HepG2 (cell line): ENCODE data around the gene ADAD2. TPM values are rescaled to one million over a fixed set of nuclear protein-coding genes. Genes with fewer than 3 reads are reported as not detected.

Experiments
- EHMT2 ChIP-seq: fragments of 200-600 bp; sonication (generic); IDR thresholded peaks from 2 replicates; pipeline ENCODE4 v1.7.0; 2017; ENCODE audit warnings: antibody characterized with exemption, low read depth, low read length, borderline replicate concordance
- KLF9 ChIP-seq: IDR thresholded peaks from 2 replicates; pipeline ENCODE4 v1.6.1; 2016; ENCODE audit warnings: low read depth
- MTF1 ChIP-seq: sonication (generic); formaldehyde crosslinking; IDR thresholded peaks from 2 replicates; pipeline ENCODE4 v1.5.0; 2020; ENCODE audit warnings: missing genetic modification reagents
- NFE2L2 ChIP-seq: fragments of 150-350 bp; IDR thresholded peaks from 2 replicates; pipeline ENCODE4 v1.6.1; 2014; ENCODE audit warnings: low read length
- REL ChIP-seq: sonication (generic); formaldehyde crosslinking; conservative IDR thresholded peaks from 2 replicates; pipeline ENCODE4 v1.8.0; 2022; ENCODE audit warnings: mild to moderate bottlenecking, missing genetic modification reagents, moderate library complexity
- RFXANK ChIP-seq: IDR thresholded peaks from 2 replicates; pipeline ENCODE4 v1.6.1; 2016
- SMAD1 ChIP-seq: sonication (generic); formaldehyde crosslinking; IDR thresholded peaks from 2 replicates; pipeline ENCODE4 v1.4.0; 2020; ENCODE audit warnings: missing genetic modification reagents, low read depth, mild to moderate bottlenecking, borderline replicate concordance
- TBX2 ChIP-seq: sonication (generic); formaldehyde crosslinking; IDR thresholded peaks from 2 replicates; pipeline ENCODE4 v1.5.0; 2020; ENCODE audit warnings: missing genetic modification reagents, mild to moderate bottlenecking, borderline replicate concordance
- TCF7L2 ChIP-seq: IDR thresholded peaks from 2 replicates; pipeline ENCODE4 v1.6.1; 2011; ENCODE audit warnings: mild to moderate bottlenecking, low read depth, low read length, moderate library complexity
- ZNF382 ChIP-seq: sonication (generic); formaldehyde crosslinking; IDR thresholded peaks from 2 replicates; pipeline ENCODE4 v1.5.0; 2020; ENCODE audit warnings: missing genetic modification reagents, mild to moderate bottlenecking, borderline replicate concordance
- ZNF446 ChIP-seq: sonication (generic); formaldehyde crosslinking; IDR thresholded peaks from 2 replicates; pipeline ENCODE4 v1.5.0; 2020; ENCODE audit warnings: mild to moderate bottlenecking, missing genetic modification reagents
- ZNF546 ChIP-seq: sonication (generic); formaldehyde crosslinking; conservative IDR thresholded peaks from 2 replicates; pipeline ENCODE4 v1.8.1; 2023; ENCODE audit warnings: mild to moderate bottlenecking, missing genetic modification reagents
- ZNF556 ChIP-seq: sonication (generic); formaldehyde crosslinking; IDR thresholded peaks from 2 replicates; pipeline ENCODE4 v1.4.0; 2020; ENCODE audit warnings: mild to moderate bottlenecking, missing genetic modification reagents, borderline replicate concordance
- ZNF83 ChIP-seq: sonication (generic); formaldehyde crosslinking; IDR thresholded peaks from 2 replicates; pipeline ENCODE4 v1.4.0; 2020; ENCODE audit warnings: missing genetic modification reagents, mild to moderate bottlenecking, borderline replicate concordance
- ZNF850 ChIP-seq: sonication (generic); formaldehyde crosslinking; conservative IDR thresholded peaks from 2 replicates; pipeline ENCODE4 v1.9.0; 2021; ENCODE audit warnings: mild to moderate bottlenecking, missing genetic modification reagents
- polyA plus RNA-seq, 8 experiments: library from polyadenylated mRNA; depleted of rRNA in 3 of 8; stranded (reverse) in 7 of 8; unstranded in 1 of 8; fragments of >200 nt; fragmentation: Illumina TruSeq in 4 of 8; extraction: Trizol in 4 of 8; gene quantifications; 2 replicates each; pipeline versions ENCODE4 v1.2.1 to v1.2.3, GENCODE V29; 2011 to 2016; ENCODE audit warnings: low read depth in 4 of 8, missing spikeins in 1 of 8, mixed read lengths in 1 of 8; ENCODE audit not compliant: insufficient read depth in 1 of 8
- total RNA-seq, 5 experiments: library from RNA; depleted of rRNA; stranded (reverse); fragments of >200 nt; fragmentation: Illumina TruSeq; extraction: Trizol; gene quantifications; 2 replicates each; pipeline ENCODE4 v1.2.3, GENCODE V29; 2016; ENCODE audit warnings: low read depth in 1 of 5
- TF ChIP-seq, protein P1 (sequence below): sonication (generic); formaldehyde crosslinking; IDR thresholded peaks from 2 replicates; pipeline ENCODE4 v1.8.0; 2022; ENCODE audit warnings: mild to moderate bottlenecking, missing genetic modification reagents; ENCODE audit not compliant: insufficient replicate concordance
- TF ChIP-seq, protein P2 (sequence below), 2 experiments: sonication (generic) in 1 of 2; formaldehyde crosslinking in 1 of 2; IDR thresholded peaks; 2 replicates each; pipeline versions ENCODE4 v1.4.0 to v1.6.1; 2018 to 2020; ENCODE audit warnings: missing genetic modification reagents in 2 of 2, borderline replicate concordance in 1 of 2, low read depth in 1 of 2, mild to moderate bottlenecking in 1 of 2, missing biosample characterization in 1 of 2
- TF ChIP-seq, protein P3 (sequence below): sonication (generic); formaldehyde crosslinking; IDR thresholded peaks from 2 replicates; pipeline ENCODE4 v1.4.0; 2020; ENCODE audit warnings: mild to moderate bottlenecking, missing genetic modification reagents
- TF ChIP-seq, protein P4 (sequence below): sonication (generic); formaldehyde crosslinking; IDR thresholded peaks from 2 replicates; pipeline ENCODE4 v1.5.0; 2020; ENCODE audit warnings: mild to moderate bottlenecking, missing genetic modification reagents, borderline replicate concordance
- TF ChIP-seq, protein P5 (sequence below): sonication (generic); formaldehyde crosslinking; IDR thresholded peaks from 2 replicates; pipeline ENCODE4 v1.8.0; 2022; ENCODE audit warnings: low read depth, missing genetic modification reagents

Gene ADAD2
- total and polyA plus RNA-seq, 2 of the 13 experiments (the other 11 are each of a cell fraction or from before 2014, with no cell fraction given) = not detected

DNA sequence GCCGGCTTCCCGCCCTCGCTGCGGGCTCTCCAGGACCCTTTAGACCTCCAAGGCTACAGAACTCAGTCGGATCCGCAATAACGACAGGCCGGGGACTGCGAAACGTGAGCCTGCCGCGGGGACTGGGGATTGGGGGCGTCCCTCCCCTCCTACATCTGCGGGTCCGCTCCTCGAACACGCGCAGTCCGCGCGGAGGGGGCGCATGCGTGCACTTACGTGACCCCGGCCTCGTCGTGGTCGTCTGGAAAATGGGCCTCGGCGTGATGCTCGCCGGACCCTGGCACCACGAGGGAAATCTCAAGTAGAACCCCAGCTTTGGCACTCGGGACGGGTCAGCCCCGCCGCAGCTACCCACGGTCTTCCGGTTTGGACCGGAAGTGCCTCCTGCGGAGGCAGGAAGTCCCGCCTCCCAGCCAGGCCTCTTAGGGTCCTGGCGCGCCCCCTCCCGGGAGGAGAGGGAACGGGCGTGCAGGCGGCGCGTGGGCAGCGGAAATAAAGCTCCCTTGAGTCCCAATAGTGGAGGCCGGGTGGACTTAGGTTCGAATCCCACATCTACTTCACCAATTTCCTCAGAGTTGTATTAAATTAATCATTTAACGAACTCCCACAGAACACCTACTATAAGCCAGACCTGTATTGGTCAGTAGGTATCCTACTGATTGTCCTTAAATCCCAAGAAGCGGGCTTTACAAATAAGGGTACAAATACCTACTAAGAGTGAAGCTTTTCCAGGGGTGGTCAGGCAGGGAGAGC is 4.1 kb upstream of the ADAD2 start, which contains the start of gene TAF1C (continued):
- no peak; the same call in 1 of the 2 replicates for TF ChIP-seq ZNF546
- TF ChIP-seq, protein P1, sequence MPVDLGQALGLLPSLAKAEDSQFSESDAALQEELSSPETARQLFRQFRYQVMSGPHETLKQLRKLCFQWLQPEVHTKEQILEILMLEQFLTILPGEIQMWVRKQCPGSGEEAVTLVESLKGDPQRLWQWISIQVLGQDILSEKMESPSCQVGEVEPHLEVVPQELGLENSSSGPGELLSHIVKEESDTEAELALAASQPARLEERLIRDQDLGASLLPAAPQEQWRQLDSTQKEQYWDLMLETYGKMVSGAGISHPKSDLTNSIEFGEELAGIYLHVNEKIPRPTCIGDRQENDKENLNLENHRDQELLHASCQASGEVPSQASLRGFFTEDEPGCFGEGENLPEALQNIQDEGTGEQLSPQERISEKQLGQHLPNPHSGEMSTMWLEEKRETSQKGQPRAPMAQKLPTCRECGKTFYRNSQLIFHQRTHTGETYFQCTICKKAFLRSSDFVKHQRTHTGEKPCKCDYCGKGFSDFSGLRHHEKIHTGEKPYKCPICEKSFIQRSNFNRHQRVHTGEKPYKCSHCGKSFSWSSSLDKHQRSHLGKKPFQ = no peak
- no peak for TF ChIP-seq ZNF446 (CRISPR knock-in tag)
- TF ChIP-seq RFXANK (CRISPR knock-in tag) = peak; percentile 82
- no peak; the same call in 1 of the 2 replicates for TF ChIP-seq EHMT2
- no peak; the same call in 1 of the 2 replicates for TF ChIP-seq TBX2 (CRISPR knock-in tag)
- TF ChIP-seq MTF1 (CRISPR knock-in tag) = 0 out of 2 replicates have a peak, but pooled peaks have one; percentile 24
- peak; percentile 64; the same call in 1 of the 2 replicates for TF ChIP-seq ZNF556 (CRISPR knock-in tag)
- no peak for TF ChIP-seq ZNF382
- no peak for TF ChIP-seq REL (CRISPR knock-in tag)
- TF ChIP-seq NFE2L2 = no peak
- TF ChIP-seq, protein P2, sequence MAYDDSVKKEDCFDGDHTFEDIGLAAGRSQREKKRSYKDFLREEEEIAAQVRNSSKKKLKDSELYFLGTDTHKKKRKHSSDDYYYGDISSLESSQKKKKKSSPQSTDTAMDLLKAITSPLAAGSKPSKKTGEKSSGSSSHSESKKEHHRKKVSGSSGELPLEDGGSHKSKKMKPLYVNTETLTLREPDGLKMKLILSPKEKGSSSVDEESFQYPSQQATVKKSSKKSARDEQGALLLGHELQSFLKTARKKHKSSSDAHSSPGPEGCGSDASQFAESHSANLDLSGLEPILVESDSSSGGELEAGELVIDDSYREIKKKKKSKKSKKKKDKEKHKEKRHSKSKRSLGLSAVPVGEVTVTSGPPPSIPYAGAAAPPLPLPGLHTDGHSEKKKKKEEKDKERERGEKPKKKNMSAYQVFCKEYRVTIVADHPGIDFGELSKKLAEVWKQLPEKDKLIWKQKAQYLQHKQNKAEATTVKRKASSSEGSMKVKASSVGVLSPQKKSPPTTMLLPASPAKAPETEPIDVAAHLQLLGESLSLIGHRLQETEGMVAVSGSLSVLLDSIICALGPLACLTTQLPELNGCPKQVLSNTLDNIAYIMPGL (CRISPR knock-in tag; IDR thresholded peaks at IDR 0.05; ENCODE audit: borderline replicate concordance in 1 of 2, low read depth in 1 of 2) = peak; percentile 96 to 97
- no peak for TF ChIP-seq TCF7L2
- no peak for TF ChIP-seq ZNF850
- TF ChIP-seq, protein P3, sequence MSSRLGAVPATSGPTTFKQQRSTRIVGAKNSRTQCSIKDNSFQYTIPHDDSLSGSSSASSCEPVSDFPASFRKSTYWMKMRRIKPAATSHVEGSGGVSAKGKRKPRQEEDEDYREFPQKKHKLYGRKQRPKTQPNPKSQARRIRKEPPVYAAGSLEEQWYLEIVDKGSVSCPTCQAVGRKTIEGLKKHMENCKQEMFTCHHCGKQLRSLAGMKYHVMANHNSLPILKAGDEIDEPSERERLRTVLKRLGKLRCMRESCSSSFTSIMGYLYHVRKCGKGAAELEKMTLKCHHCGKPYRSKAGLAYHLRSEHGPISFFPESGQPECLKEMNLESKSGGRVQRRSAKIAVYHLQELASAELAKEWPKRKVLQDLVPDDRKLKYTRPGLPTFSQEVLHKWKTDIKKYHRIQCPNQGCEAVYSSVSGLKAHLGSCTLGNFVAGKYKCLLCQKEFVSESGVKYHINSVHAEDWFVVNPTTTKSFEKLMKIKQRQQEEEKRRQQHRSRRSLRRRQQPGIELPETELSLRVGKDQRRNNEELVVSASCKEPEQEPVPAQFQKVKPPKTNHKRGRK (CRISPR knock-in tag) = no peak
- TF ChIP-seq ZNF83 (CRISPR knock-in tag) = 0 out of 2 replicates have a peak, but pooled peaks have one; percentile 33
- TF ChIP-seq SMAD1 (CRISPR knock-in tag) = peak; percentile 69; the same call in 1 of the 2 replicates
- TF ChIP-seq, protein P4, sequence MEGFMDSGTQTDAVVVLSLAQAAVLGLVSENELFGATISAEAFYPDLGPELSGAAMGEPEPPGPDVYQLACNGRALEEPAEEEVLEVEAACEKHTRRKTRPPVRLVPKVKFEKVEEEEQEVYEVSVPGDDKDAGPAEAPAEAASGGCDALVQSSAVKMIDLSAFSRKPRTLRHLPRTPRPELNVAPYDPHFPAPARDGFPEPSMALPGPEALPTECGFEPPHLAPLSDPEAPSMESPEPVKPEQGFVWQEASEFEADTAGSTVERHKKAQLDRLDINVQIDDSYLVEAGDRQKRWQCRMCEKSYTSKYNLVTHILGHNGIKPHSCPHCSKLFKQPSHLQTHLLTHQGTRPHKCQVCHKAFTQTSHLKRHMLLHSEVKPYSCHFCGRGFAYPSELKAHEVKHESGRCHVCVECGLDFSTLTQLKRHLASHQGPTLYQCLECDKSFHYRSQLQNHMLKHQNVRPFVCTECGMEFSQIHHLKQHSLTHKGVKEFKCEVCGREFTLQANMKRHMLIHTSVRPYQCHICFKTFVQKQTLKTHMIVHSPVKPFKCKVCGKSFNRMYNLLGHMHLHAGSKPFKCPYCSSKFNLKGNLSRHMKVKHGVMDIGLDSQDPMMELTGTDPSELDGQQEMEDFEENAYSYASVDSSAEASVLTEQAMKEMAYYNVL = peak; percentile 91
- TF ChIP-seq KLF9 = peak; percentile 70; the same call in 1 of the 2 replicates
- TF ChIP-seq, protein P5, sequence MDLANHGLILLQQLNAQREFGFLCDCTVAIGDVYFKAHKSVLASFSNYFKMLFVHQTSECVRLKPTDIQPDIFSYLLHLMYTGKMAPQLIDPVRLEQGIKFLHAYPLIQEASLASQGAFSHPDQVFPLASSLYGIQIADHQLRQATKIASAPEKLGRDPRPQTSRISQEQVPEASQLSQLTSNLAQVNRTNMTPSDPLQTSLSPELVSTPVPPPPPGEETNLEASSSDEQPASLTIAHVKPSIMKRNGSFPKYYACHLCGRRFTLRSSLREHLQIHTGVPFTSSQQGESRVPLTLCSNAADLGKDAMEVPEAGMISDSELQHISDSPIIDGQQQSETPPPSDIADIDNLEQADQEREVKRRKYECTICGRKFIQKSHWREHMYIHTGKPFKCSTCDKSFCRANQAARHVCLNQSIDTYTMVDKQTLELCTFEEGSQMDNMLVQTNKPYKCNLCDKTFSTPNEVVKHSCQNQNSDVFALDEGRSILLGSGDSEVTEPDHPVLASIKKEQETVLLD (CRISPR knock-in tag) = no peak
